Ectodermal cell (in vitro differentiated cells): ENCODE data around the gene TMEM170B.

Experiments used
- H3K27ac ChIP-seq: 2 replicates; pipeline ENCODE4 v1.7.0; 2013; ENCODE audit warnings: mild to moderate bottlenecking, low read depth, low read length; ENCODE audit not compliant: insufficient read depth, poor library complexity, severe bottlenecking
- H3K27me3 ChIP-seq: 2 replicates; pipeline ENCODE4 v1.7.0; 2013; ENCODE audit warnings: mild to moderate bottlenecking, low read length; ENCODE audit not compliant: insufficient read depth, control insufficient read depth, poor library complexity, severe bottlenecking
- H3K36me3 ChIP-seq: one replicate; pipeline ENCODE4 v1.7.0; 2013; ENCODE audit warnings: low read length; ENCODE audit not compliant: control insufficient read depth, insufficient read depth
- H3K4me1 ChIP-seq: one replicate; pipeline ENCODE4 v1.7.0; 2013; ENCODE audit warnings: low read length; ENCODE audit not compliant: control insufficient read depth, insufficient read depth
- H3K4me3 ChIP-seq: 2 replicates; pipeline ENCODE4 v1.7.0; 2013; ENCODE audit warnings: low read depth, low read length, control low read depth; ENCODE audit not compliant: insufficient read depth
- H3K9me3 ChIP-seq: 2 replicates; pipeline ENCODE4 v1.7.0; 2013; ENCODE audit warnings: mild to moderate bottlenecking, low read length, moderate library complexity; ENCODE audit not compliant: control insufficient read depth
- WGBS, 2 experiments: methylation state at CpG; one replicate each; pipeline ENCODE4 v1.1.7; 2013; ENCODE audit warnings: missing lambda C conversion rate in 2 of 2; 5-methylcytosine and 5-hydroxymethylcytosine counted together

Gene TMEM170B

GRCh38 chr6:11600251-11600650 is 62.7 kb downstream of the TMEM170B start:
- WGBS, 2 experiments = 96 to 97% methylated on average over 7 of the region's 7 CpGs
- H3K27ac ChIP-seq = no peak overlapping the region
- H3K9me3 ChIP-seq = no peaks in the 10 kb centered on the region
- no peaks in the 10 kb centered on the region for H3K27me3 ChIP-seq
- no peak overlapping the region for H3K4me3 ChIP-seq
- H3K4me1 ChIP-seq = peaks cover 14% of the 10 kb centered on the region
- no peaks in the 10 kb centered on the region for H3K36me3 ChIP-seq

GRCh38 chr6:11601776-11602605 is 64.4 kb downstream of the TMEM170B start:
- Histone ChIP-seq H3K36me3 (no peaks in the 10 kb centered on the region), H3K27me3 (no peaks in the 10 kb centered on the region), H3K4me3 (no peak overlapping the region), H3K4me1 (peaks cover 19% of the 10 kb centered on the region), H3K9me3 (no peaks in the 10 kb centered on the region), H3K27ac (no peak overlapping the region)
- 48 to 54% methylated on average over 7 of the region's 7 CpGs for WGBS, 2 experiments

- Histone ChIP-seq H3K4me1 (peaks cover 23% of the 10 kb centered on the region), H3K36me3 (no peaks in the 10 kb centered on the region), H3K9me3 (no peaks in the 10 kb centered on the region), H3K27ac (no peak overlapping the region), H3K4me3 (no peak overlapping the region), H3K27me3 (no peaks in the 10 kb centered on the region)
- WGBS, 2 experiments = 60 to 64% methylated on average over 3 of the region's 3 CpGs
Observed at GRCh38 chr6:11604215-11604614, 66.7 kb downstream of the TMEM170B start.

GRCh38 chr6:11604836-11605506 is 67.4 kb downstream of the TMEM170B start:
- H3K27ac ChIP-seq = no peak overlapping the region
- WGBS, 2 experiments = 84% methylated on average over 2 of the region's 5 CpGs; no CpG with 5 or more reads in 1 of the 2 experiments
- peaks cover 28% of the 10 kb centered on the region for H3K4me1 ChIP-seq
- H3K36me3 ChIP-seq = no peaks in the 10 kb centered on the region
- H3K9me3 ChIP-seq = no peaks in the 10 kb centered on the region
- no peaks in the 10 kb centered on the region for H3K27me3 ChIP-seq
- no peak overlapping the region for H3K4me3 ChIP-seq

GRCh38 chr6:11605507-11605905 is 68.0 kb downstream of the TMEM170B start:
- Histone ChIP-seq H3K36me3 (no peaks in the 10 kb centered on the region), H3K4me1 (peaks cover 28% of the 10 kb centered on the region), H3K27ac (peak overlapping the region; percentile 1), H3K4me3 (no peak overlapping the region), H3K27me3 (no peaks in the 10 kb centered on the region), H3K9me3 (no peaks in the 10 kb centered on the region)
- WGBS, 2 experiments = 74 to 81% methylated on average over 4 of the region's 4 CpGs

- Histone ChIP-seq H3K9me3 (no peaks in the 10 kb centered on the region), H3K4me1 (peaks cover 28% of the 10 kb centered on the region), H3K4me3 (no peak overlapping the region), H3K36me3 (no peaks in the 10 kb centered on the region), H3K27me3 (no peaks in the 10 kb centered on the region), H3K27ac (no peak overlapping the region)
- WGBS, 2 experiments = 93% methylated on average over 5 to 6 of the region's 6 CpGs
Observed at GRCh38 chr6:11606332-11606731, 68.8 kb downstream of the TMEM170B start.

- 91 to 94% methylated on average over 7 of the region's 7 CpGs for WGBS, 2 experiments
- no peaks in the 10 kb centered on the region for H3K9me3 ChIP-seq
Observed at GRCh38 chr6:11607383-11607782, 69.8 kb downstream of the TMEM170B start.

GRCh38 chr6:11608600-11609323 is 71.2 kb downstream of the TMEM170B start:
- H3K9me3 ChIP-seq = no peaks in the 10 kb centered on the region
- H3K27ac ChIP-seq = no peak overlapping the region
- peaks cover 18% of the 10 kb centered on the region for H3K4me1 ChIP-seq
- H3K27me3 ChIP-seq = no peaks in the 10 kb centered on the region
- H3K4me3 ChIP-seq = no peak overlapping the region
- 89 to 98% methylated on average over 6 of the region's 6 CpGs for WGBS, 2 experiments
- no peaks in the 10 kb centered on the region for H3K36me3 ChIP-seq

More at GRCh38 chr6:11607383-11607782, 69.8 kb downstream of the TMEM170B start:
- H3K27ac ChIP-seq = no peak overlapping the region
- no peaks in the 10 kb centered on the region for H3K36me3 ChIP-seq
- peaks cover 19% of the 10 kb centered on the region for H3K4me1 ChIP-seq
- H3K27me3 ChIP-seq = no peaks in the 10 kb centered on the region
- no peak overlapping the region for H3K4me3 ChIP-seq

- 84 to 85% methylated on average over 15 to 18 of the region's 18 CpGs for WGBS, 2 experiments
- H3K4me1 ChIP-seq = peaks cover 18% of the 10 kb centered on the region
- H3K27me3 ChIP-seq = no peaks in the 10 kb centered on the region
- H3K27ac ChIP-seq = no peak overlapping the region
- no peak overlapping the region for H3K4me3 ChIP-seq
- no peaks in the 10 kb centered on the region for H3K36me3 ChIP-seq
- H3K9me3 ChIP-seq = no peaks in the 10 kb centered on the region
Observed at GRCh38 chr6:11609324-11610071, 71.9 kb downstream of the TMEM170B start.
